ENCODE measurements around the gene OSBPL6.

DNA sequence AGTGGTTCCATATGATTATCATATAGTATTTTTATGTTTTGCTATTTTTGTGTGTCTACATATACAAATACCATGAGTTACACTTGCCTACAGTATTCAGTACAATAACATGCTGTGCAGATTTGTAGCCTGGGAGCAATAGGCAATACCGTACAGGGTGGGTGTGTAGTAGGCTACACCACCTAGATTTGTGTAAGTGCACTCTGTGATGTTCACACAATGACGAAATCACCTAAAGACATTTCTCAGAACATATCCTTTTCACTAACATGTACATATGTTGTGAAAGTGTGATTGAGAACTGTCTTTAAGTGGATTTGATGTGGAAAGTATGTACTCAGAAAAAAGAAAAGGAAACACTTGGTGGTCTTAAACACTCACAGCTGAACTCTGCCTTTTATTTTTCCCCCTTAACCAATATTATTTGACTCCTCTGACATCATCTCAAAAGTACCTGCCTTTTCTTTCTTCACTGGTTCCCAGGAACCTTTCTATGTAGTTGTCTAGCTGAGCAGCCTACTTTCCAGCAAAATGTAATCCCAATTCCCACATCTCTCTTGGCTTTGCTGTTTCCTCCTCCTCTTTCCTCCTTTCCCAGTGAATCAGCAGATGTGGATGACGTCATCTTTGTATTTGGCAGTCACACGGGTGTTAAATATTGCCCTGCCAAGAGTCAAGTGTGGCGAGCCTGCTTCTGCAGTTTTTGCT is 47.7 kb downstream of the OSBPL6 start:
- TF ChIP-seq, protein P1, sequence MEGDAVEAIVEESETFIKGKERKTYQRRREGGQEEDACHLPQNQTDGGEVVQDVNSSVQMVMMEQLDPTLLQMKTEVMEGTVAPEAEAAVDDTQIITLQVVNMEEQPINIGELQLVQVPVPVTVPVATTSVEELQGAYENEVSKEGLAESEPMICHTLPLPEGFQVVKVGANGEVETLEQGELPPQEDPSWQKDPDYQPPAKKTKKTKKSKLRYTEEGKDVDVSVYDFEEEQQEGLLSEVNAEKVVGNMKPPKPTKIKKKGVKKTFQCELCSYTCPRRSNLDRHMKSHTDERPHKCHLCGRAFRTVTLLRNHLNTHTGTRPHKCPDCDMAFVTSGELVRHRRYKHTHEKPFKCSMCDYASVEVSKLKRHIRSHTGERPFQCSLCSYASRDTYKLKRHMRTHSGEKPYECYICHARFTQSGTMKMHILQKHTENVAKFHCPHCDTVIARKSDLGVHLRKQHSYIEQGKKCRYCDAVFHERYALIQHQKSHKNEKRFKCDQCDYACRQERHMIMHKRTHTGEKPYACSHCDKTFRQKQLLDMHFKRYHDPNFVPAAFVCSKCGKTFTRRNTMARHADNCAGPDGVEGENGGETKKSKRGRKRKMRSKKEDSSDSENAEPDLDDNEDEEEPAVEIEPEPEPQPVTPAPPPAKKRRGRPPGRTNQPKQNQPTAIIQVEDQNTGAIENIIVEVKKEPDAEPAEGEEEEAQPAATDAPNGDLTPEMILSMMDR (IDR thresholded peaks at IDR 0.05), result no peak
- TF ChIP-seq POLR2A (IDR thresholded peaks at IDR 0.05), result no peak

Data from lower leg skin (tissue), 3 donors.